SK-N-SH treated with all-trans-retinoic acid at 6 μM for 48 hours (cell line): ENCODE measurements around the gene KDM4B.

Source experiments
- ARNTL ChIP-seq: fragments of 450-650 bp; formaldehyde crosslinking; IDR thresholded peaks from 2 replicates; pipeline ENCODE4 v1.5.0; 2020; ENCODE audit warnings: low read depth, mild to moderate bottlenecking, moderate library complexity, borderline replicate concordance
- BACH2 ChIP-seq: fragments of 250-450 bp; sonication (Bioruptor Pico); IDR thresholded peaks from 2 replicates; pipeline ENCODE4 v1.9.0; 2021; ENCODE audit warnings: mild to moderate bottlenecking, borderline replicate concordance
- CSDC2 ChIP-seq: fragments of 250-450 bp; sonication (Bioruptor Pico); IDR thresholded peaks from 2 replicates; pipeline ENCODE4 v1.5.0; 2020; ENCODE audit warnings: mild to moderate bottlenecking, moderate library complexity
- CSRNP3 ChIP-seq: fragments of 250-450 bp; sonication (Bioruptor Pico); IDR thresholded peaks from 2 replicates; pipeline ENCODE4 v1.5.1; 2021; ENCODE audit warnings: mild to moderate bottlenecking, moderate library complexity
- ESRRG ChIP-seq: fragments of 250-450 bp; sonication (Bioruptor Pico); IDR thresholded peaks from 2 replicates; pipeline ENCODE4 v1.6.1; 2021; ENCODE audit warnings: mild to moderate bottlenecking
- OSR1 ChIP-seq: fragments of 250-450 bp; sonication (Bioruptor Pico); IDR thresholded peaks from 2 replicates; pipeline ENCODE4 v1.8.0; 2022; ENCODE audit warnings: moderate library complexity, mild to moderate bottlenecking, inconsistent platforms
- PATZ1 ChIP-seq: fragments of 250-450 bp; sonication (Bioruptor Pico); IDR thresholded peaks from 2 replicates; pipeline ENCODE4 v1.8.0; 2020; ENCODE audit warnings: mild to moderate bottlenecking, moderate library complexity, borderline replicate concordance
- PPARA ChIP-seq: fragments of 250-450 bp; sonication (Bioruptor Pico); IDR thresholded peaks from 2 replicates; pipeline ENCODE4 v1.5.0; 2020; ENCODE audit warnings: mild to moderate bottlenecking, borderline replicate concordance
- RARB ChIP-seq: fragments of 250-450 bp; sonication (Bioruptor Pico); IDR thresholded peaks from 2 replicates; pipeline ENCODE4 v1.8.0; 2021; ENCODE audit warnings: mild to moderate bottlenecking, moderate library complexity
- TSHZ2 ChIP-seq: fragments of 250-450 bp; sonication (Bioruptor Pico); IDR thresholded peaks from 2 replicates; pipeline ENCODE4 v1.5.0; 2020; ENCODE audit warnings: mild to moderate bottlenecking, moderate library complexity
- ZFP3 ChIP-seq: fragments of 250-450 bp; sonication (Bioruptor Pico); IDR thresholded peaks from 2 replicates; pipeline ENCODE4 v1.5.0; 2020; ENCODE audit warnings: mild to moderate bottlenecking, moderate library complexity
- ZNF8 ChIP-seq: fragments of 450-650 bp; formaldehyde crosslinking; IDR thresholded peaks from 2 replicates; pipeline ENCODE4 v1.5.0; 2020; ENCODE audit warnings: mild to moderate bottlenecking, moderate library complexity

GRCh38 chr19:5062799-5063198 is 93.9 kb downstream of the KDM4B start:
- TF ChIP-seq ESRRG (no peak), RARB (CRISPR knock-in tag) (no peak), TSHZ2 (no peak), PATZ1 (no peak), ZFP3 (CRISPR knock-in tag) (no peak), PPARA (CRISPR knock-in tag) (no peak), CSDC2 (CRISPR knock-in tag) (no peak), OSR1 (no peak), ZNF8 (CRISPR knock-in tag) (no peak), CSRNP3 (no peak), ARNTL (CRISPR knock-in tag) (no peak), BACH2 (CRISPR knock-in tag) (no peak)
